ENCODE measurements around the gene RPL27A.

RPL27A gene

DNA sequence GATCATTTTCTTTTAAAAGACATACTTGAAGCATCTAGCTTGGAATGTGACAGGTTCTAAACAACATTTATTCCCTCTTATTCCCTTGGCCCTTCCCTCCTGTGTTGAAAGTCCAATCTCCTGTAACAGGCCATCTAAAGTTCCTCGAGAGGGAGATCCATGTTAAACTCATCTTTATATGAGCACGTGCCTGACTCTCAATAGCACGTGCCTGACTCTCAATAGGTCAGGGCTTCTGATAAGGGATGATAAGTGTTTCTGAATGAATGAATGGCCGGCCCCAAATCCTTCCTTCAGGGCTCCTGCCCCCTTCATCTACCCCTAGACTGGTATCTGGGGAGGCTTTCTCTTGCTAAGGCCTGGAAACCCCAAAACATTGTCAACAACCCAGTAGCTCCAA lies 27.2 kb downstream of the RPL27A start:
- no peak overlapping the region for H3K4me3 ChIP-seq (ENCODE audit: control insufficient read depth, low read depth, low read length)
- TF ChIP-seq, protein P1, sequence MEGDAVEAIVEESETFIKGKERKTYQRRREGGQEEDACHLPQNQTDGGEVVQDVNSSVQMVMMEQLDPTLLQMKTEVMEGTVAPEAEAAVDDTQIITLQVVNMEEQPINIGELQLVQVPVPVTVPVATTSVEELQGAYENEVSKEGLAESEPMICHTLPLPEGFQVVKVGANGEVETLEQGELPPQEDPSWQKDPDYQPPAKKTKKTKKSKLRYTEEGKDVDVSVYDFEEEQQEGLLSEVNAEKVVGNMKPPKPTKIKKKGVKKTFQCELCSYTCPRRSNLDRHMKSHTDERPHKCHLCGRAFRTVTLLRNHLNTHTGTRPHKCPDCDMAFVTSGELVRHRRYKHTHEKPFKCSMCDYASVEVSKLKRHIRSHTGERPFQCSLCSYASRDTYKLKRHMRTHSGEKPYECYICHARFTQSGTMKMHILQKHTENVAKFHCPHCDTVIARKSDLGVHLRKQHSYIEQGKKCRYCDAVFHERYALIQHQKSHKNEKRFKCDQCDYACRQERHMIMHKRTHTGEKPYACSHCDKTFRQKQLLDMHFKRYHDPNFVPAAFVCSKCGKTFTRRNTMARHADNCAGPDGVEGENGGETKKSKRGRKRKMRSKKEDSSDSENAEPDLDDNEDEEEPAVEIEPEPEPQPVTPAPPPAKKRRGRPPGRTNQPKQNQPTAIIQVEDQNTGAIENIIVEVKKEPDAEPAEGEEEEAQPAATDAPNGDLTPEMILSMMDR (IDR thresholded peaks at IDR 0.05; ENCODE audit: control insufficient read depth, insufficient read depth, low read depth, low read length, missing control alignments) = no peak
- DNase-seq (ENCODE audit: low read depth) = no peak

DNA sequence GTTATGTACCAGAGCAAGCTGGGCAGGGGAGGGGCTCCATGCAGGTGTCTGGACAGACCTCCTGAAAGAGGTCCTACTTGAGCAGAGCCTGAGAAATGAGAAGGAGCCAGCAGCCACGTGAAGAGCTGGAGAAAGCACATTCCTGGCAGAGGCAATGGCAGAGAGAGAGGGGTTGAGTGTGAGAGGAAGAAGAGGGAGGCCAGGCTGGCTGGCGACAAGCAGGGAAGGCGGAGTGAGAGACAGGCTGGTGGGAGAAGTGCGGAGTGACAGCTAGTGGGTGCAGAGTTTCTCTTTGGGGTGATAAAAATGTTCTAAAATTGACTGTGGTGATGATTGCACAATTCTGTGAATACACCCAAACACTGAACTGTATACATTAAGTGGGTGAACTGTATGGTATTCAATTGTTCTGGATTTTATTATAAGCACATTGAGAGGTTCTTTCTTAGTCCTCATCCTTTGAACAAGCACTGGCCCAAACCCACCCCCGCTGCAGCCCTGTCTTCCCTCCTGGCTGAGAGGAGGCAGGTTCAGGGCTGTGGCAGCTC lies 29.4 kb downstream of the RPL27A start:
- no peak for DNase-seq (ENCODE audit: low read depth)
- no peak overlapping the region for H3K4me3 ChIP-seq (ENCODE audit: control insufficient read depth, low read depth, low read length)
- TF ChIP-seq, protein P1 (IDR thresholded peaks at IDR 0.05; ENCODE audit: control insufficient read depth, insufficient read depth, low read depth, low read length, missing control alignments) = no peak

DNA sequence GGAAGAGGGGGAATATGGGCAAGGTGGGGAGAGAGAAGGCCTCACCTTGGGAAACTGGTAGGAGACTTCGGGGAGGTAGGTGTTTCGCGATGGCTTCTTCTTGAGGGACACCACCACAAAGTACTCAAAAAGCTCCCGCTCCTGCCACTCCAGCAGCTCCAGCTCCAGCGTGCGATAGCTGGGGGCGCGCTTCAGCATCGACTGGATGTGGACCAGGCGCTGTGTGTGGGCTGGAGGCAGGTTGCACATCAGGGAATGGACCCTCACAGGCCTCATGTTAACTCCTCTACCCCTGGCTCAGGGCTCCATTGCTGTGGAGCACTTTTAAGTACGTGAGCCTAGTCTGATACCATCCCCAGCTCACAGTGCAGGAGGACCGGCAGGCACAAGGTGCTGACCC lies 29.9 kb downstream of the RPL27A start:
- TF ChIP-seq, protein P1 (IDR thresholded peaks at IDR 0.05; ENCODE audit: control insufficient read depth, insufficient read depth, low read depth, low read length, missing control alignments) = no peak
- no peak for DNase-seq (ENCODE audit: low read depth)
- H3K4me3 ChIP-seq (ENCODE audit: control insufficient read depth, low read depth, low read length) = no peak overlapping the region

DNA sequence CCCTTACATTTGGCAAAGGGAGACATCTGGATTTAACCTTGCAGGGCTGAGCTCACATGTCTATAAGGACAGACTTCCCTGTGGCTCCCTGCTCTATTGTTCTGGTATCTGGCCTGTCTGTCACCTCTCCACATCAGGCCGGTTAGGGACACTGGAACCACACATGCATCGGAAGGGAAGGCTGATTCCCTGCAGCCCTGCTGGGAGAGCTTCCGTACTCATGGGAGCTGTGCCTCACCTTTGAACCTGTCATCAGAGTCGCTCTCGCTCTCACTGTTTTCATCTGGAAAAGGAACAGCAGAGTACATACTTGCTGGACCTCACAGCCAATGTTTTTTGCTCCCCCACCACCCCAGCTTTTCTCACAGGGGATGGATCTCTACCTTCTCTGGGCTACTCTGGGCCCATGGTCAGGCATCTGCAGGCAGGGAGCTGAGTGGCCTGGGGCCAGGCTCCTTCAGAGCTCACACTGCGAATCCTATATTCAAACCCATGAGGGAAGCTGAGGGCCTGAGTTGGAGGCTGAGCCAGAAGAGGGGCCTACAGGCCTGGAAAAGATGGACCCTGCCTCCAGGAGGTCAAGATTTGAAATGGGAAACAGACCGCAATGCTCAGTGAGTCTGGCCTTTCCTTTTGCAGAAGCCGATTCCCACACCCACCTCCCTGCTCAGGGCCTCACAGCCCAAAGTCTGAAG lies 31.3 kb downstream of the RPL27A start:
- no peak for DNase-seq (ENCODE audit: low read depth)
- TF ChIP-seq, protein P1 (IDR thresholded peaks at IDR 0.05; ENCODE audit: control insufficient read depth, insufficient read depth, low read depth, low read length, missing control alignments) = no peak
- no peak overlapping the region for H3K4me3 ChIP-seq (ENCODE audit: control insufficient read depth, low read depth, low read length)

DNA sequence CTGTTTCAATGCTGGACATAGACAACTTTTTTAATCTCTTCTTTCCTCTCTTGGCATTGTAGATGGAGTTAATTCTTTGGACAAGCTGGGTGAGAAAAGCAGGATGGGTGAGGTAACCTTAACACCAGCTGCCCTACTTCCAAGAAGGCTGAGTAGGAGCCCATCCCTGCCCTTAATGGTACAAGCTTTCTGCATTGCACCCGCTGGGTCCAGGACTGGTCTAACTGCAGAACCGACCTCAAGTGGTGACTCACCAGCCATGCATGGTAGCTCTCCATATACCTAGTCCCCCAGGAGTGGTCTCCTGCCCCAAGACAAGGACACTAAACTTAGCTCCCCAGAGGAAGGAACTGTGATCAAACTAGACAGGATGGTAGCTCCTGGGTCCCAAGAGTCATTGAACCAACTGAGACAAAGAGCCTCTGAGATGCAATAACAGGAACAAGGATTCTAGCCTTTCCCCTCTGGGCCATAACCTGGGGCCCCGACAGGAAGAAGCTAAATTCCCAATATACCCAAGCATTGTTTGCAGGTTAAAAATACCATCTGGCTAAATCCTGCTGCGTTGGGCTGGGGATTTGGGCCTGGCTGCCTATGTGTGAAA lies 32.1 kb downstream of the RPL27A start:
- TF ChIP-seq, protein P1 (IDR thresholded peaks at IDR 0.05; ENCODE audit: control insufficient read depth, insufficient read depth, low read depth, low read length, missing control alignments) = no peak
- H3K4me3 ChIP-seq (ENCODE audit: control insufficient read depth, low read depth, low read length) = no peak overlapping the region
- no peak for DNase-seq (ENCODE audit: low read depth)

DNA sequence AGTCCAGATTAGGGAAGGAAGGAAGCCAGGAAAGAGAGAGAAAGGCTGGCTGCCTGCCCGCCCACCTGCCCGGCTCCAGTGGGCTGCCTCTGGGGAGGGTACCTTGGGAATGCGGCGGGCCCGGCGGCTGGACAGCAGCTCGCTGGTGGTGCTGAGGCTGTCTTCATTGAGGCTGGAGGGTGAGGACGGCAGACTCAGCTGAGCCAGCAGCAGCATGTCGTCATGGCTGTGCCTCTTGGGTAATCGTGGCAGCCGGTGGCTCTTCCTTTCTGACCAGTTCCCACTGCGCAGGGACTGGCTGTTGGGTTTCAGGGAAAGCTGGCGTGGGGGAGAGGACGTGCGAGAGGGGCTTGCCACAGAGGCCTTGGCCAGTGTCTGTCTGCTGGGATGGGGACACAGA lies 32.9 kb downstream of the RPL27A start:
- no peak overlapping the region for H3K4me3 ChIP-seq (ENCODE audit: control insufficient read depth, low read depth, low read length)
- TF ChIP-seq, protein P1 (IDR thresholded peaks at IDR 0.05; ENCODE audit: control insufficient read depth, insufficient read depth, low read depth, low read length, missing control alignments) = no peak
- DNase-seq (ENCODE audit: low read depth) = no peak

Data from AG09309 (cell line).